Measurements from ENCODE around the gene TRPV4. TPM values are rescaled to one million over a fixed set of nuclear protein-coding genes. Genes with fewer than 3 reads are reported as not detected.

The TRPV4 gene
- total and polyA plus RNA-seq, 9 of the 15 experiments (the other 6 are each of a cell fraction or from before 2014, with no cell fraction given) = 0.13 TPM; not detected in 8

- Histone ChIP-seq H3K9me3 (replicated peaks; ENCODE audit: control insufficient read depth, insufficient read depth, low read depth, low read length) (no peaks in the 10 kb centered on the region; the same call in 1 of the 2 replicates), H3K4me1 (replicated peaks in 1 of 2; ENCODE audit: control insufficient read depth in 2 of 2, insufficient read depth in 2 of 2, low read length in 2 of 2) (peaks cover 0 to 1% of the 10 kb centered on the region in 2 experiments; a peak in 1 of 5 replicates), H4K20me1 (replicated peaks; ENCODE audit: control insufficient read depth, insufficient read depth, low read length) (0 out of 2 replicates have a peak, but pooled peaks cover 3% of the 10 kb centered on the region), H2AFZ (ENCODE audit: low read depth, low read length) (no peak overlapping the region), H3K36me3 (ENCODE audit: control insufficient read depth, insufficient read depth, low read length) (no peaks in the 10 kb centered on the region), H3K9me1 (ENCODE audit: control insufficient read depth, insufficient read depth, low read length) (no peaks in the 10 kb centered on the region), H3K79me2 (ENCODE audit: control insufficient read depth, insufficient read depth, low read length) (no peaks in the 10 kb centered on the region), H3K27me3 (ENCODE audit: control insufficient read depth in 2 of 2, insufficient read depth in 2 of 2, low read length in 2 of 2) (peaks cover 13 to 56% of the 10 kb centered on the region in 2 experiments), H3K4me2 (ENCODE audit: insufficient read depth, low read length) (no peak overlapping the region), H3K9ac (ENCODE audit: insufficient read depth in 1 of 2, low read depth in 2 of 2, low read length in 2 of 2) (no peak overlapping the region), H3K4me3 (no peak overlapping the region), H3K27ac (ENCODE audit: extremely low read depth, low read depth, low read length) (no peak overlapping the region)
- TF ChIP-seq ZNF77 (CRISPR knock-in tag; IDR thresholded peaks at IDR 0.05) = no peak
- TF ChIP-seq YBX1 (IDR thresholded peaks at IDR 0.05) = no peak
- no peak for TF ChIP-seq ZNF282 (CRISPR knock-in tag; IDR thresholded peaks at IDR 0.05)
- TF ChIP-seq HDAC8 (tag; IDR thresholded peaks at IDR 0.05) = no peak
- no peak for TF ChIP-seq STAT5B (CRISPR knock-in tag; IDR thresholded peaks at IDR 0.05)
- no peak for TF ChIP-seq NFATC3 (IDR thresholded peaks at IDR 0.05)
- no peak for TF ChIP-seq ESRRB (CRISPR knock-in tag; IDR thresholded peaks at IDR 0.05; ENCODE audit: borderline replicate concordance)
- no peak for TF ChIP-seq ZNF644 (tag; IDR thresholded peaks at IDR 0.05; ENCODE audit: low read depth)
- TF ChIP-seq ZZZ3 (IDR thresholded peaks at IDR 0.05) = no peak
- no peak for TF ChIP-seq ZNF165 (CRISPR knock-in tag; IDR thresholded peaks at IDR 0.05; ENCODE audit: borderline replicate concordance)
- TF ChIP-seq RHOXF2B (CRISPR knock-in tag; conservative IDR thresholded peaks at IDR 0.05) = no peak
- TF ChIP-seq ZNF395 (CRISPR knock-in tag; IDR thresholded peaks at IDR 0.05) = no peak
- TF ChIP-seq DPF2 (IDR thresholded peaks at IDR 0.05) = no peak
- no peak for DNase-seq (ENCODE audit: extremely low read depth in 1 of 4, low spot score in 3 of 4)
- CTCF ChIA-PET (ENCODE audit: low intra/inter-chr PET ratio) = no interaction called here
- POLR2A ChIA-PET = interaction anchor here (0.7 kb wide), 1 partner anchor 45 kb away, joined by 3 read pairs; no protein-coding TSS in a partner anchor
- no peak for FAIRE-seq
- 0% methylated on average over 4 of the region's 4 CpGs for WGBS (ENCODE audit: insufficient coverage, low coverage, missing lambda C conversion rate)
- BruUV-seq (replicated peaks) = no TSS peak
- intact Hi-C loops (cut with micrococcal nuclease) = no loop called here
- ATAC-seq = no peak
- in situ Hi-C loops (cut with MboI) = no loop called here
Observed at GRCh38 chr12:109793411-109793810, 39.8 kb downstream of the TRPV4 start.
